ENCODE measurements around the gene ATP1B3.
"Not testable (repeated sequence)": the region's sequence is repeated elsewhere in the genome, so short reads cannot be mapped to it uniquely, and the experiment has no call there.

ATP1B3 gene

GRCh38 chr3:141909408-141909807, 33.0 kb downstream of the ATP1B3 start:
- Histone ChIP-seq H3K9ac (ENCODE audit: low read length) (no peak overlapping the region), H3K36me3 (replicated peaks; ENCODE audit: insufficient read depth, low read length) (peaks cover 3% of the 10 kb centered on the region), H3K4me3 (ENCODE audit: low read length) (no peak overlapping the region), H4K20me1 (ENCODE audit: insufficient read depth, low read length) (no peaks in the 10 kb centered on the region), H2AFZ (ENCODE audit: low read length) (no peak overlapping the region), H3K9me2 (replicated peaks; ENCODE audit: insufficient read depth, low read length) (no peaks in the 10 kb centered on the region), H3K79me2 (ENCODE audit: low read length) (no peaks in the 10 kb centered on the region), H3F3A (ENCODE audit: insufficient read depth, low read length) (no peaks in the 10 kb centered on the region; the same call in 1 of the 2 replicates), H3K9me3 (replicated peaks; ENCODE audit: insufficient read depth, low read length) (no peaks in the 10 kb centered on the region), H3K4me1 (ENCODE audit: low read length) (no peaks in the 10 kb centered on the region), H3K27me3 (replicated peaks; ENCODE audit: insufficient read depth, low read length) (no peaks in the 10 kb centered on the region), H3K4me2 (ENCODE audit: low read depth, low read length) (no peak overlapping the region), H3K27ac (ENCODE audit: low read length) (no peak overlapping the region)
- TF ChIP-seq EZH2phosphoT487 (IDR thresholded peaks at IDR 0.05; ENCODE audit: low read length) (no peak), CTCF (IDR thresholded peaks at IDR 0.05; ENCODE audit: low read length) (no peak), EZH2 (optimal IDR thresholded peaks at IDR 0.05; ENCODE audit: low read depth, low read length) (no peak)
- no peak for DNase-seq

- not testable (repeated sequence) for H3F3A ChIP-seq (ENCODE audit: insufficient read depth, low read length); H3K27me3 ChIP-seq (replicated peaks; ENCODE audit: insufficient read depth, low read length); H3K4me3 ChIP-seq (ENCODE audit: low read length); H2AFZ ChIP-seq (ENCODE audit: low read length); H3K4me1 ChIP-seq (ENCODE audit: low read length); H3K27ac ChIP-seq (ENCODE audit: low read length); H3K9me2 ChIP-seq (replicated peaks; ENCODE audit: insufficient read depth, low read length); H3K36me3 ChIP-seq (replicated peaks; ENCODE audit: insufficient read depth, low read length); H3K79me2 ChIP-seq (ENCODE audit: low read length); DNase-seq; H3K9me3 ChIP-seq (replicated peaks; ENCODE audit: insufficient read depth, low read length); H3K4me2 ChIP-seq (ENCODE audit: low read depth, low read length); H4K20me1 ChIP-seq (ENCODE audit: insufficient read depth, low read length); H3K9ac ChIP-seq (ENCODE audit: low read length)
These were observed 33.5 kb downstream of the ATP1B3 start for GRCh38 chr3:141909986-141910385.

- H2AFZ ChIP-seq (ENCODE audit: low read length) = no peak overlapping the region
- TF ChIP-seq CTCF (IDR thresholded peaks at IDR 0.05; ENCODE audit: low read length) (peak; percentile 77), EZH2phosphoT487 (IDR thresholded peaks at IDR 0.05; ENCODE audit: low read length) (no peak), EZH2 (optimal IDR thresholded peaks at IDR 0.05; ENCODE audit: low read depth, low read length) (no peak)
- no peaks in the 10 kb centered on the region for H3K4me1 ChIP-seq (ENCODE audit: low read length)
- H3K79me2 ChIP-seq (ENCODE audit: low read length) = no peaks in the 10 kb centered on the region
- H3K9me2 ChIP-seq (replicated peaks; ENCODE audit: insufficient read depth, low read length) = no peaks in the 10 kb centered on the region
- H3K27me3 ChIP-seq (replicated peaks; ENCODE audit: insufficient read depth, low read length) = no peaks in the 10 kb centered on the region
- H3K4me2 ChIP-seq (ENCODE audit: low read depth, low read length) = no peak overlapping the region
- H3K36me3 ChIP-seq (replicated peaks; ENCODE audit: insufficient read depth, low read length) = peaks cover 4% of the 10 kb centered on the region; the same call in 1 of the 2 replicates
- peak; percentile 66 for DNase-seq
- H3K9ac ChIP-seq (ENCODE audit: low read length) = no peak overlapping the region
- H3K9me3 ChIP-seq (replicated peaks; ENCODE audit: insufficient read depth, low read length) = no peaks in the 10 kb centered on the region
- H4K20me1 ChIP-seq (ENCODE audit: insufficient read depth, low read length) = no peaks in the 10 kb centered on the region
- no peak overlapping the region for H3K27ac ChIP-seq (ENCODE audit: low read length)
- H3F3A ChIP-seq (ENCODE audit: insufficient read depth, low read length) = no peaks in the 10 kb centered on the region; the same call in 1 of the 2 replicates
- H3K4me3 ChIP-seq (ENCODE audit: low read length) = no peak overlapping the region
These were observed 36.8 kb downstream of the ATP1B3 start for GRCh38 chr3:141913150-141913811.

- Histone ChIP-seq H4K20me1 (ENCODE audit: insufficient read depth, low read length) (no peaks in the 10 kb centered on the region), H3K27me3 (replicated peaks; ENCODE audit: insufficient read depth, low read length) (no peaks in the 10 kb centered on the region), H3K9me3 (replicated peaks; ENCODE audit: insufficient read depth, low read length) (no peaks in the 10 kb centered on the region), H3K9ac (ENCODE audit: low read length) (no peak overlapping the region), H3K79me2 (ENCODE audit: low read length) (no peaks in the 10 kb centered on the region), H3K9me2 (replicated peaks; ENCODE audit: insufficient read depth, low read length) (no peaks in the 10 kb centered on the region), H2AFZ (ENCODE audit: low read length) (no peak overlapping the region), H3K27ac (ENCODE audit: low read length) (no peak overlapping the region), H3K36me3 (replicated peaks; ENCODE audit: insufficient read depth, low read length) (0 out of 2 replicates have a peak, but pooled peaks cover 4% of the 10 kb centered on the region), H3F3A (ENCODE audit: insufficient read depth, low read length) (no peaks in the 10 kb centered on the region; the same call in 1 of the 2 replicates), H3K4me2 (ENCODE audit: low read depth, low read length) (no peak overlapping the region), H3K4me1 (ENCODE audit: low read length) (no peaks in the 10 kb centered on the region), H3K4me3 (ENCODE audit: low read length) (no peak overlapping the region)
- no peak for DNase-seq
- no peak for TF ChIP-seq EZH2phosphoT487 (IDR thresholded peaks at IDR 0.05; ENCODE audit: low read length)
- TF ChIP-seq CTCF (IDR thresholded peaks at IDR 0.05; ENCODE audit: low read length) = no peak
- no peak for TF ChIP-seq EZH2 (optimal IDR thresholded peaks at IDR 0.05; ENCODE audit: low read depth, low read length)
These were observed 37.9 kb downstream of the ATP1B3 start for GRCh38 chr3:141914311-141914710.
